Gastroesophageal sphincter (tissue), 3 donors: ENCODE results near the gene RCVRN.

Source experiments
- POLR2A ChIP-seq, 2 donors: fragments of 450-650 bp; IDR thresholded peaks; one replicate each; pipeline ENCODE4 v1.6.1; 2017; ENCODE audit warnings: antibody characterized with exemption in 2 of 2, mild to moderate bottlenecking in 2 of 2, moderate library complexity in 1 of 2
- POLR2AphosphoS5 ChIP-seq: sonication (generic); formaldehyde crosslinking; IDR thresholded peaks from one replicate; pipeline ENCODE4 v1.6.1; 2017; ENCODE audit warnings: antibody characterized with exemption
- TF ChIP-seq, protein P1 (sequence below), 4 experiments: fragments of 200-600 bp in 2 of 4; fragments of 450-650 bp in 2 of 4; sonication (generic) in 1 of 4; IDR thresholded peaks; one replicate each; pipeline ENCODE4 v1.5.1; 2017 to 2019; ENCODE audit warnings: antibody characterized with exemption in 4 of 4, mild to moderate bottlenecking in 2 of 4, moderate library complexity in 2 of 4

DNA sequence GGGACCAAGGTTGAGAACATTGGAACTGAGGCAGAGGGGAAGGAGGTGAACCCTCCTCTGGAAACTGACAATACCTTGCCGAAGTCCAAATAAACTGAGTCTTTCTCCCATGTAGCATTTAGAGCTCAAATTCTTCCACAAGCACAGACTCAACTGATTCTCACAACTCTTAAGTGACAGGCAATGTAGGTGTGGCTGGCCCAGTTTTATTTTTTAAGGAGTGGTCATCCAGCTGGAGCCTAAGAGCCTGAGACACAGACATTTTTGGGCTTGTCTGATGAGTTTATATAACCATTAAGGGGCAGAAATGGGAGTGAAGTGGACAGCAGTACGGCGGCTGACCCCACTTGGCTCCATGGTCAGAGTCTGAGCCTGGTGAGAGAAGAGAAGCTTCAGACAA is 10.8 kb downstream of the RCVRN start:
- TF ChIP-seq POLR2A (IDR thresholded peaks at IDR 0.05) = no peak
- TF ChIP-seq, protein P1, sequence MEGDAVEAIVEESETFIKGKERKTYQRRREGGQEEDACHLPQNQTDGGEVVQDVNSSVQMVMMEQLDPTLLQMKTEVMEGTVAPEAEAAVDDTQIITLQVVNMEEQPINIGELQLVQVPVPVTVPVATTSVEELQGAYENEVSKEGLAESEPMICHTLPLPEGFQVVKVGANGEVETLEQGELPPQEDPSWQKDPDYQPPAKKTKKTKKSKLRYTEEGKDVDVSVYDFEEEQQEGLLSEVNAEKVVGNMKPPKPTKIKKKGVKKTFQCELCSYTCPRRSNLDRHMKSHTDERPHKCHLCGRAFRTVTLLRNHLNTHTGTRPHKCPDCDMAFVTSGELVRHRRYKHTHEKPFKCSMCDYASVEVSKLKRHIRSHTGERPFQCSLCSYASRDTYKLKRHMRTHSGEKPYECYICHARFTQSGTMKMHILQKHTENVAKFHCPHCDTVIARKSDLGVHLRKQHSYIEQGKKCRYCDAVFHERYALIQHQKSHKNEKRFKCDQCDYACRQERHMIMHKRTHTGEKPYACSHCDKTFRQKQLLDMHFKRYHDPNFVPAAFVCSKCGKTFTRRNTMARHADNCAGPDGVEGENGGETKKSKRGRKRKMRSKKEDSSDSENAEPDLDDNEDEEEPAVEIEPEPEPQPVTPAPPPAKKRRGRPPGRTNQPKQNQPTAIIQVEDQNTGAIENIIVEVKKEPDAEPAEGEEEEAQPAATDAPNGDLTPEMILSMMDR (IDR thresholded peaks at IDR 0.05) = no peak
- TF ChIP-seq POLR2AphosphoS5 = no peak
